Osteocyte (in vitro differentiated cells): Measurements from ENCODE around the gene SCGB1C1. TPM values are rescaled to one million over a fixed set of nuclear protein-coding genes. Genes with fewer than 3 reads are reported as not detected.

ENCODE experiments used
- DNase-seq: peaks from one replicate; pipeline ENCODE4 v3.0.0; 2021; ENCODE audit warnings: mixed read lengths; ENCODE audit not compliant: unreplicated experiment; ENCODE audit errors: extremely low spot score
- H3K27ac Mint-ChIP-seq: one replicate; pipeline ENCODE4 v1.8.0; 2021; ENCODE audit warnings: mild to moderate bottlenecking, mixed read lengths; ENCODE audit not compliant: unreplicated experiment
- H3K27me3 Mint-ChIP-seq: one replicate; pipeline ENCODE4 v1.8.0; 2021; ENCODE audit warnings: mixed read lengths; ENCODE audit not compliant: unreplicated experiment
- H3K36me3 Mint-ChIP-seq: one replicate; pipeline ENCODE4 v1.8.0; 2021; ENCODE audit warnings: mixed read lengths; ENCODE audit not compliant: unreplicated experiment
- H3K4me1 Mint-ChIP-seq: one replicate; pipeline ENCODE4 v1.8.0; 2021; ENCODE audit warnings: mixed read lengths; ENCODE audit not compliant: unreplicated experiment
- H3K4me3 Mint-ChIP-seq: one replicate; pipeline ENCODE4 v1.8.0; 2021; ENCODE audit warnings: mild to moderate bottlenecking, moderate library complexity, mixed read lengths; ENCODE audit not compliant: unreplicated experiment
- H3K9me3 Mint-ChIP-seq: one replicate; pipeline ENCODE4 v1.8.0; 2021; ENCODE audit warnings: mixed read lengths; ENCODE audit not compliant: unreplicated experiment
- CTCF ChIP-seq: fragments of 200-600 bp; sonication (generic); IDR thresholded peaks from 2 replicates; pipeline ENCODE4 v1.5.0; 2021; ENCODE audit warnings: antibody characterized with exemption, mild to moderate bottlenecking, moderate library complexity
- total RNA-seq: library from RNA; stranded (reverse); gene quantifications from 2 replicates; pipeline ENCODE4 v1.2.1, GENCODE V29; 2021

The SCGB1C1 gene
- total RNA-seq, 1 donor from 2014 or later = not detected

GRCh38 chr11:200224-201003 lies 7.5 kb downstream of the SCGB1C1 start:
- Mint-ChIP-seq H3K27me3 (no peaks in the 10 kb centered on the region), H3K4me1 (peaks cover 9% of the 10 kb centered on the region), H3K27ac (no peak overlapping the region), H3K9me3 (no peaks in the 10 kb centered on the region), H3K4me3 (no peak overlapping the region), H3K36me3 (peaks cover 19% of the 10 kb centered on the region)
- TF ChIP-seq CTCF = no peak
- DNase-seq = peak; percentile 78

- DNase-seq = no peak
- Mint-ChIP-seq H3K27ac (peak overlapping the region; percentile 6), H3K4me3 (no peak overlapping the region), H3K4me1 (peaks cover 18% of the 10 kb centered on the region), H3K9me3 (no peaks in the 10 kb centered on the region), H3K36me3 (peaks cover 19% of the 10 kb centered on the region), H3K27me3 (no peaks in the 10 kb centered on the region)
- TF ChIP-seq CTCF = no peak
Observed at GRCh38 chr11:201966-202365, 9.1 kb downstream of the SCGB1C1 start.

GRCh38 chr11:202490-202889 lies 9.6 kb downstream of the SCGB1C1 start:
- H3K27ac Mint-ChIP-seq = peak overlapping the region; percentile 6
- H3K9me3 Mint-ChIP-seq = no peaks in the 10 kb centered on the region
- peaks cover 19% of the 10 kb centered on the region for H3K36me3 Mint-ChIP-seq
- H3K27me3 Mint-ChIP-seq = no peaks in the 10 kb centered on the region
- H3K4me3 Mint-ChIP-seq = no peak overlapping the region
- H3K4me1 Mint-ChIP-seq = peaks cover 18% of the 10 kb centered on the region
- TF ChIP-seq CTCF = no peak
- DNase-seq = peak; percentile 65

- Mint-ChIP-seq H3K9me3 (no peaks in the 10 kb centered on the region), H3K27me3 (no peaks in the 10 kb centered on the region)
Observed at GRCh38 chr11:203056-203944, 10.4 kb downstream of the SCGB1C1 start.

More at GRCh38 chr11:203056-203944, 10.4 kb downstream of the SCGB1C1 start:
- Mint-ChIP-seq H3K4me3 (no peak overlapping the region), H3K4me1 (peaks cover 18% of the 10 kb centered on the region), H3K27ac (peak overlapping the region; percentile 57), H3K36me3 (peaks cover 19% of the 10 kb centered on the region)
- peak; percentile 63 for DNase-seq
- no peak for TF ChIP-seq CTCF
